NCI-H146 (cell line): Measurements from ENCODE around the gene RPL37.
"Not testable (repeated sequence)": the region's sequence is repeated elsewhere in the genome, so short reads cannot be mapped to it uniquely, and the experiment has no call there.

Experiments used
- DNase-seq: peaks from one replicate; lab custom pipeline; 2025; lab: John Stamatoyannopoulos, UW

RPL37 gene

GRCh38 chr5:40796487-40796889, 38.5 kb downstream of the RPL37 start:
- no peak for DNase-seq

GRCh38 chr5:40794877-40795276, 40.1 kb downstream of the RPL37 start:
- not testable (repeated sequence) for DNase-seq

- not testable (repeated sequence) for DNase-seq
Observed at GRCh38 chr5:40794340-40794739, 40.7 kb downstream of the RPL37 start.

- not testable (repeated sequence) for DNase-seq
Observed at GRCh38 chr5:40792691-40793090, 42.3 kb downstream of the RPL37 start.

- DNase-seq = no peak
Observed at GRCh38 chr5:40791715-40792139, 43.3 kb downstream of the RPL37 start.

GRCh38 chr5:40790947-40791593, 44.0 kb downstream of the RPL37 start:
- DNase-seq = no peak

GRCh38 chr5:40788941-40789340, 46.1 kb downstream of the RPL37 start:
- DNase-seq = not testable (repeated sequence)

- no peak for DNase-seq
Observed at GRCh38 chr5:40787986-40788385, 47.0 kb downstream of the RPL37 start.

GRCh38 chr5:40786664-40787063, 48.4 kb downstream of the RPL37 start:
- not testable (repeated sequence) for DNase-seq

- DNase-seq = no peak
Observed at GRCh38 chr5:40784916-40785315, 50.1 kb downstream of the RPL37 start.

- DNase-seq = no peak
Observed at GRCh38 chr5:40784027-40784653, 50.9 kb downstream of the RPL37 start.

GRCh38 chr5:40781843-40782409, 53.1 kb downstream of the RPL37 start:
- no peak for DNase-seq

- no peak for DNase-seq
Observed at GRCh38 chr5:40780858-40781257, 54.2 kb downstream of the RPL37 start.

- DNase-seq = no peak
Observed at GRCh38 chr5:40780199-40780598, 54.8 kb downstream of the RPL37 start.

GRCh38 chr5:40779561-40779960, 55.5 kb downstream of the RPL37 start:
- DNase-seq = no peak

GRCh38 chr5:40778133-40778532, 56.9 kb downstream of the RPL37 start:
- DNase-seq = no peak

GRCh38 chr5:40776658-40776977, 58.4 kb downstream of the RPL37 start:
- DNase-seq = no peak

- no peak for DNase-seq
Observed at GRCh38 chr5:40775846-40776657, 59.0 kb downstream of the RPL37 start.
